ENCODE results near the gene ARRDC4.

Gene ARRDC4

GRCh38 chr15:97930230-97930629, 30.3 kb upstream of the ARRDC4 start:
- POLR2A ChIA-PET: no interaction called here
- Histone ChIP-seq H3K36me3 (ENCODE audit: control insufficient read depth in 2 of 2, insufficient read depth in 1 of 2, low read length in 2 of 2) (no peaks in the 10 kb centered on the region), H3K27ac (ENCODE audit: extremely low read depth, low read depth, low read length) (no peak overlapping the region), H3K9me3 (ENCODE audit: control insufficient read depth, insufficient read depth, low read depth, low read length) (peaks cover 2% of the 10 kb centered on the region; the same call in 1 of the 2 replicates), H3K4me1 (ENCODE audit: control insufficient read depth, insufficient read depth, low read length) (no peaks in the 10 kb centered on the region), H3K4me3 (ENCODE audit: low read depth, low read length) (no peak overlapping the region)
- TF ChIP-seq ZNF558 (tag by site-specific recombination; IDR thresholded peaks at IDR 0.05) (no peak), ZNF292 (tag by site-specific recombination; IDR thresholded peaks at IDR 0.05; ENCODE audit: borderline replicate concordance, low read depth) (no peak), ZSCAN4 (tag by site-specific recombination; IDR thresholded peaks at IDR 0.05) (no peak), ZNF639 (tag by site-specific recombination; IDR thresholded peaks at IDR 0.05) (no peak), ZNF266 (tag by site-specific recombination; IDR thresholded peaks at IDR 0.05; ENCODE audit: low read depth) (no peak), HOXC10 (CRISPR knock-in tag; IDR thresholded peaks at IDR 0.05) (no peak), RBAK (tag by site-specific recombination; IDR thresholded peaks at IDR 0.05) (no peak), ZNF501 (tag by site-specific recombination; IDR thresholded peaks at IDR 0.05) (no peak), ZNF10 (tag by site-specific recombination; IDR thresholded peaks at IDR 0.05) (no peak), AEBP2 (tag by site-specific recombination; IDR thresholded peaks at IDR 0.05; ENCODE audit: borderline replicate concordance) (no peak), ZNF174 (tag by site-specific recombination; IDR thresholded peaks at IDR 0.05) (no peak), ZNF223 (tag by site-specific recombination; IDR thresholded peaks at IDR 0.05) (no peak)
- CTCF ChIA-PET: interaction anchor here (0.8 to 1.0 kb wide), 2 partner anchors 91 to 498 kb away, joined by 3 read pairs; no protein-coding TSS in a partner anchor

GRCh38 chr15:97931314-97931713, 29.2 kb upstream of the ARRDC4 start:
- Histone ChIP-seq H3K4me1 (ENCODE audit: control insufficient read depth, insufficient read depth, low read length) (no peaks in the 10 kb centered on the region), H3K4me3 (ENCODE audit: low read depth, low read length) (no peak overlapping the region), H3K9me3 (ENCODE audit: control insufficient read depth, insufficient read depth, low read depth, low read length) (peaks cover 2% of the 10 kb centered on the region; the same call in 1 of the 2 replicates), H3K27ac (ENCODE audit: extremely low read depth, low read depth, low read length) (no peak overlapping the region), H3K36me3 (ENCODE audit: control insufficient read depth in 2 of 2, insufficient read depth in 1 of 2, low read length in 2 of 2) (no peaks in the 10 kb centered on the region)
- ChIA-PET POLR2A (no interaction called here), CTCF (no interaction called here)
- TF ChIP-seq CTCF (tag by site-specific recombination; IDR thresholded peaks at IDR 0.05): no peak
- TF ChIP-seq ZNF768 (tag by site-specific recombination; IDR thresholded peaks at IDR 0.05): no peak
- TF ChIP-seq ZNF148 (tag by site-specific recombination; IDR thresholded peaks at IDR 0.05; ENCODE audit: borderline replicate concordance): no peak
- no peak for TF ChIP-seq RBAK (tag by site-specific recombination; IDR thresholded peaks at IDR 0.05)
- no peak for TF ChIP-seq ZNF2 (tag by site-specific recombination; IDR thresholded peaks at IDR 0.05)
- no peak for TF ChIP-seq ZNF202 (tag by site-specific recombination; IDR thresholded peaks at IDR 0.05; ENCODE audit: borderline replicate concordance)
- TF ChIP-seq ZNF155 (tag by site-specific recombination; IDR thresholded peaks at IDR 0.05): no peak
- no peak for TF ChIP-seq ZNF639 (tag by site-specific recombination; IDR thresholded peaks at IDR 0.05)
- TF ChIP-seq ATF2 (tag by site-specific recombination; IDR thresholded peaks at IDR 0.05; ENCODE audit: low read depth): no peak
